Cardiac atrium fibroblast (primary cell): ENCODE measurements around the gene KAT14. TPM values are rescaled to one million over a fixed set of nuclear protein-coding genes. Genes with fewer than 3 reads are reported as not detected.

Experiments used
- total RNA-seq: library from RNA; depleted of rRNA; stranded (reverse); fragments of >200 nt; gene quantifications from 2 replicates; pipeline ENCODE4 v1.2.3, GENCODE V29; 2015

KAT14 gene
- total RNA-seq = 6.5 and 11.3 TPM in 2 replicates

GRCh38 chr20:18137412-18138265 is at the start of gene KAT14, which contains the start of gene PET117:
KAT14 (plus strand) TSS chr20:18137863; CDS start chr20:18142661, 4,798 bp downstream.
PET117 (plus strand) TSS chr20:18137863; CDS start chr20:18137956, 93 bp downstream.

Other genes with a start within 250 kb of the KAT14 start
- gene SNX5, start 169.1 kb upstream of the KAT14 start, total RNA-seq = 50.5 and 60.6 TPM in 2 replicates
- gene MGME1, start 168.8 kb upstream of the KAT14 start, total RNA-seq = 2.5 and 7.0 TPM in 2 replicates
- gene OVOL2, start 79.9 kb upstream of the KAT14 start, total RNA-seq = not detected in 2 replicates
- 13.1 and 16.6 TPM in 2 replicates for gene PET117, start within 50 bp of the KAT14 start, total RNA-seq
- 20.3 and 28.2 TPM in 2 replicates for gene ZNF133, start 150.7 kb downstream of the KAT14 start, total RNA-seq